Endodermal cell (in vitro differentiated cells): ENCODE results near the gene LAMB3. TPM values are rescaled to one million over a fixed set of nuclear protein-coding genes. Genes with fewer than 3 reads are reported as not detected.

Experiments used
- DNase-seq: peaks from one replicate; pipeline ENCODE4 v3.0.0-alpha.2; 2017
- H3K27ac ChIP-seq: 2 replicates; pipeline ENCODE4 v1.5.1; 2013; ENCODE audit warnings: mild to moderate bottlenecking, low read depth, low read length, moderate library complexity
- H3K27me3 ChIP-seq: 2 replicates; pipeline ENCODE4 v1.6.1; 2013; ENCODE audit warnings: mild to moderate bottlenecking, low read length, moderate library complexity; ENCODE audit not compliant: insufficient read depth, control insufficient read depth, poor library complexity, severe bottlenecking
- H3K36me3 ChIP-seq: 2 replicates; pipeline ENCODE4 v1.7.0; 2013; ENCODE audit warnings: mild to moderate bottlenecking, low read length, moderate library complexity; ENCODE audit not compliant: control insufficient read depth, insufficient read depth
- H3K4me1 ChIP-seq: one replicate; pipeline ENCODE4 v1.7.0; 2013; ENCODE audit warnings: low read length; ENCODE audit not compliant: control insufficient read depth, insufficient read depth
- H3K4me3 ChIP-seq: 2 replicates; pipeline ENCODE4 v1.5.1; 2013; ENCODE audit warnings: mild to moderate bottlenecking, low read length, moderate library complexity
- H3K9ac ChIP-seq: 2 replicates; pipeline ENCODE4 v1.6.1; 2013; ENCODE audit warnings: mild to moderate bottlenecking, low read length, moderate library complexity; ENCODE audit not compliant: poor library complexity, severe bottlenecking; ENCODE audit errors: extremely low read depth
- H3K9me3 ChIP-seq: 2 replicates; pipeline ENCODE4 v1.6.1; 2013; ENCODE audit warnings: mild to moderate bottlenecking, low read length, moderate library complexity; ENCODE audit not compliant: control insufficient read depth
- H3K27ac Mint-ChIP-seq: 2 replicates; pipeline ENCODE4 v1.8.0; 2020; ENCODE audit warnings: mixed read lengths
- H3K27me3 Mint-ChIP-seq: 2 replicates; pipeline ENCODE4 v1.8.0; 2021; ENCODE audit warnings: mild to moderate bottlenecking, mixed read lengths; ENCODE audit not compliant: insufficient read depth
- H3K36me3 Mint-ChIP-seq: 2 replicates; pipeline ENCODE4 v1.8.0; 2020; ENCODE audit warnings: low read depth, mixed read lengths
- H3K4me1 Mint-ChIP-seq: 2 replicates; pipeline ENCODE4 v1.8.0; 2020; ENCODE audit warnings: mixed read lengths
- H3K4me3 Mint-ChIP-seq: 2 replicates; pipeline ENCODE4 v1.8.0; 2020; ENCODE audit warnings: mild to moderate bottlenecking, moderate library complexity, mixed read lengths
- H3K9me3 Mint-ChIP-seq: 2 replicates; pipeline ENCODE4 v1.8.0; 2020; ENCODE audit warnings: mild to moderate bottlenecking, mixed read lengths
- CTCF ChIP-seq: fragments of 200-600 bp; sonication (generic); conservative IDR thresholded peaks from 2 replicates; pipeline ENCODE4 v1.5.0; 2021; ENCODE audit warnings: antibody characterized with exemption, mild to moderate bottlenecking
- WGBS, 2 experiments: methylation state at CpG; one replicate each; pipeline versions ENCODE4 v1.1.5 to v1.1.7; 2013; ENCODE audit warnings: missing lambda C conversion rate in 2 of 2, mixed read lengths in 1 of 2; ENCODE audit not compliant: insufficient coverage in 1 of 2, insufficient read length in 1 of 2; 5-methylcytosine and 5-hydroxymethylcytosine counted together
- total RNA-seq, 2 donors: library from RNA; stranded (reverse); fragmentation: NEBNext Ultra II Directional in 1 of 2; extraction: Animal tissue kit (Norgen Biotek cat#: 25700) in 1 of 2; gene quantifications; 2 replicates in 1 of 2; 3 replicates in 1 of 2; pipeline ENCODE4 v1.2.1, GENCODE V29; 2021

The LAMB3 gene
- total RNA-seq, 2 donors from 2014 or later: 0.53 to 1.9 TPM

GRCh38 chr1:209622841-209623829, 29.1 kb downstream of the LAMB3 start:
- H3K36me3 Mint-ChIP-seq: no peaks in the 10 kb centered on the region
- 89 to 92% methylated on average over 14 to 24 of the region's 24 CpGs for WGBS, 2 experiments
- no peaks in the 10 kb centered on the region for H3K9me3 Mint-ChIP-seq
- no peak for DNase-seq
- H3K9ac ChIP-seq: no peak overlapping the region
- TF ChIP-seq CTCF: no peak
- H3K36me3 ChIP-seq: no peaks in the 10 kb centered on the region
- H3K4me3 ChIP-seq: no peak overlapping the region
- no peaks in the 10 kb centered on the region for H3K4me1 ChIP-seq
- H3K27me3 Mint-ChIP-seq: peaks cover 52% of the 10 kb centered on the region
- H3K9me3 ChIP-seq: no peaks in the 10 kb centered on the region
- no peak overlapping the region for H3K4me3 Mint-ChIP-seq
- H3K27me3 ChIP-seq: peaks cover 43% of the 10 kb centered on the region
- no peaks in the 10 kb centered on the region for H3K4me1 Mint-ChIP-seq
- H3K27ac ChIP-seq: no peak overlapping the region
- H3K27ac Mint-ChIP-seq: no peak overlapping the region

- Histone ChIP-seq H3K36me3 (no peaks in the 10 kb centered on the region), H3K27me3 (peaks cover 40% of the 10 kb centered on the region), H3K4me3 (no peak overlapping the region), H3K9me3 (no peaks in the 10 kb centered on the region), H3K27ac (no peak overlapping the region), H3K9ac (no peak overlapping the region), H3K4me1 (no peaks in the 10 kb centered on the region)
- H3K4me3 Mint-ChIP-seq: no peak overlapping the region
- H3K4me1 Mint-ChIP-seq: peaks cover 2% of the 10 kb centered on the region
- no peak overlapping the region for H3K27ac Mint-ChIP-seq
- no peaks in the 10 kb centered on the region for H3K36me3 Mint-ChIP-seq
- peaks cover 48% of the 10 kb centered on the region for H3K27me3 Mint-ChIP-seq
- no peaks in the 10 kb centered on the region for H3K9me3 Mint-ChIP-seq
- TF ChIP-seq CTCF: no peak
- no peak for DNase-seq
- 92 to 97% methylated on average over 10 to 11 of the region's 11 CpGs for WGBS, 2 experiments
Observed at GRCh38 chr1:209621741-209622655, 30.2 kb downstream of the LAMB3 start.

DNA sequence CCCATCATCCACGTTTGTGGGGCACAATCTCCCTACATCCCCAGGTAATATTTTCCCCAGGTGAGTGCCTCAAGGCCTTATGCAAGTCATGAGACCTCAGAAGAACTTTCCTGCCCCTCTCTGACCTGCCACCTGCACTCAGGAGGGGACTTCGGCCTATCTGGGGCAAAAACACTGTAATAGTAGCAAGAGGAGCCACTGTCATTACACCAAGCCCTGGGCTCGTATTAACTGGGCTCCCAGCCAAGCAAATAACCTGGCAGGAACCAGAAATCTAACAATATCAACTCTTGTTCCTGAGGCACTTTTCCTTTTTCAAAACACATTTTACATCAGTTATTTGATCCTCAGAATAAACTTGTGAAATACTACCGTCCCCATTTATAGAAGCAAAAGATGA, 30.9 kb downstream of the LAMB3 start:
- H3K9ac ChIP-seq: no peak overlapping the region
- H3K27me3 Mint-ChIP-seq: peaks cover 43% of the 10 kb centered on the region
- H3K9me3 ChIP-seq: no peaks in the 10 kb centered on the region
- WGBS, 2 experiments: 68 to 69% methylated on average over 4 of the region's 4 CpGs
- H3K36me3 ChIP-seq: no peaks in the 10 kb centered on the region
- H3K36me3 Mint-ChIP-seq: no peaks in the 10 kb centered on the region
- no peaks in the 10 kb centered on the region for H3K9me3 Mint-ChIP-seq
- H3K27me3 ChIP-seq: peaks cover 42% of the 10 kb centered on the region
- TF ChIP-seq CTCF: no peak
- no peak overlapping the region for H3K27ac ChIP-seq
- H3K4me1 ChIP-seq: no peaks in the 10 kb centered on the region
- peaks cover 2% of the 10 kb centered on the region for H3K4me1 Mint-ChIP-seq
- no peak overlapping the region for H3K4me3 ChIP-seq
- no peak overlapping the region for H3K4me3 Mint-ChIP-seq
- no peak for DNase-seq
- no peak overlapping the region for H3K27ac Mint-ChIP-seq
